PFSK-1 (cell line): Measurements from ENCODE around the gene TRMT44.

Experiments used
- POLR2AphosphoS5 ChIP-seq: IDR thresholded peaks from 2 replicates; pipeline ENCODE4 v1.6.1; 2012; ENCODE audit warnings: low read depth, mild to moderate bottlenecking, control low read depth, low read length, moderate library complexity
- SIN3A ChIP-seq: IDR thresholded peaks from 2 replicates; pipeline ENCODE4 v1.6.1; 2012; ENCODE audit warnings: mild to moderate bottlenecking, low read length, moderate library complexity, borderline replicate concordance; ENCODE audit not compliant: insufficient read depth
- TAF1 ChIP-seq: IDR thresholded peaks from 2 replicates; pipeline ENCODE4 v1.6.1; 2012; ENCODE audit warnings: low read length, control low read depth, borderline replicate concordance; ENCODE audit not compliant: insufficient read depth

GRCh38 chr4:8439914-8440491, 574 bp upstream of the TRMT44 start:
- TF ChIP-seq POLR2AphosphoS5 (no peak), SIN3A (no peak), TAF1 (no peak)
